ENCODE data around the gene FIGNL2.

DNA sequence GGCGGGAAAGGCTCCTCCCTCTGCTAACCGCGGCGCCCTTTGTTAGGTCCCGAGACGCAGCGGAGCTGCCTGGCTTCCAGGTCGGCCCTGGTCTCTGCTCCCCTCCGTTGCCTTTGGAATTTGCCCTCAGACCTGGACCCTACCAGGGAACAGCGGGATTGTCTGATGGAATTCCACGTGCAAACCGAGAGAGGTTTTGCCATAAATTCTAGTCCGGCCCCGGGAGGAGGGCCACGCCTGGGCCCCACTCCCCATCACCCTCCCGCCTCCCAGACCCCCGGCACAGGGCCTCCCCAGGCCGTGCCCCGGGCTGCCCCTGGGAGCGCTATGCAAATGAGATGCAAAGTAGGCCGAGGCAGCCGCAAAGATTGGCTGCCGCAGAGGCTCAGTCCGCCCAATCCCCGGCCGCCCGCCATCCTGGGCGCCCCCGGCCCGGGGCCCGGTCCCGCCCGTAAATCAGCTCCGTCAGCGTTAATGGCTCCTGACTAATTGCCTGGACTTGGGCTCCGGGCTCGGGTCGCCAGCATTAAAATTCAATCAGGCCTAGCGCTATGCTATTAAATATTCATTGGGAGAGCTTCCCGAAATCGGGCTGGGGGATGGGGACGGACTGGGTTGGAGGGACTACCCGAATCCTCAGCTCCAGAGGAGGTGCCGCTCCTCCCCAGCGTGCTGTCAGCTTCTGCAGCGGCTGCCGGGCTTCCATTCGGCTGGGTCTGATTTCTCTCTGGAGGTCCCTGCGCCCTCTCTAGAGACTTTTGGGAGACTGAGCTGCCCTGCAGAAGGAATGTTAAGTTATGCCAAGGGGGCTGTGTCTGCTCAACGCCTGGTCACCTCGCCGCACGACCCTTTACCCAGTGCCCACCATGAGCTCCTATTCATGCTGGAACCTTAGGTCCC lies 15.7 kb upstream of the FIGNL2 start:
- TF ChIP-seq CTCF (IDR thresholded peaks at IDR 0.05; ENCODE audit: low read depth, low read length) (no peak), EZH2phosphoT487 (IDR thresholded peaks at IDR 0.05; ENCODE audit: low read depth) (no peak)
